Skeletal muscle cell (primary cell): ENCODE measurements around the gene TMED1.
"Not testable (repeated sequence)": the region's sequence is repeated elsewhere in the genome, so short reads cannot be mapped to it uniquely, and the experiment has no call there.

ENCODE experiments used
- DNase-seq: peaks from one replicate; pipeline ENCODE4 v3.0.0-alpha.2; 2010; ENCODE audit warnings: low read depth
- H3K4me3 ChIP-seq: 2 replicates; pipeline ENCODE4 v1.5.1; 2011; ENCODE audit warnings: low read depth, mild to moderate bottlenecking, control low read depth, low read length, moderate library complexity

The TMED1 gene

GRCh38 chr19:10863107-10863717, 27.2 kb upstream of the TMED1 start:
- H3K4me3 ChIP-seq, result no peak overlapping the region
- no peak for DNase-seq

DNA sequence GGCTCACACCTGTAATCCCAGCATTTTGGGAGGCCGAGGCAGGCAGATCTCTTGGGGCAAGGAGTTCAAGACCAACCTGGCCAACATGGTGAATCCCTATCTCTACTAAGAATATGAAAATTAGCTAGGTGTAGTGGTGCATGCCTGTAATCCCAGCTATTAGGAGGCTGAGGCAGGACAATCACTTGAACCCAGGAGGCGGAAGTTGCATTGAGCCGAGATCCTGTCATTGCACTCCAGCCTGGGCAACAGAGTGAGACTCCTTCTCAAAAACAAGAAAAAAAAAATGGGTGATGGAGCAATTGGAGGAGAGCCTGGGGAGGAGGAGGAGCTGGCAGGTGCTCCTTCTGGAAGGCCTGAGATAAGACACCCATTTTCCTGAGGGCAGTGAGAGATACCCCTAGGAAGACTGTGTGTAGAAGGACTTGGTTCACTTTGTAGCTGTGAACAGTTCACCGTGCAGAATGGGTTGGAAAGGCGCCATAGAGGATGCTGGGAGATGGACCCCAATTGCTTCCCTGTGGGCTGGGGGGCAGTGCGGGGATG, 26.6 kb upstream of the TMED1 start:
- H3K4me3 ChIP-seq, result no peak overlapping the region
- DNase-seq, result no peak

GRCh38 chr19:10861103-10861651, 25.2 kb upstream of the TMED1 start:
- H3K4me3 ChIP-seq, result no peak overlapping the region
- DNase-seq, result no peak

DNA sequence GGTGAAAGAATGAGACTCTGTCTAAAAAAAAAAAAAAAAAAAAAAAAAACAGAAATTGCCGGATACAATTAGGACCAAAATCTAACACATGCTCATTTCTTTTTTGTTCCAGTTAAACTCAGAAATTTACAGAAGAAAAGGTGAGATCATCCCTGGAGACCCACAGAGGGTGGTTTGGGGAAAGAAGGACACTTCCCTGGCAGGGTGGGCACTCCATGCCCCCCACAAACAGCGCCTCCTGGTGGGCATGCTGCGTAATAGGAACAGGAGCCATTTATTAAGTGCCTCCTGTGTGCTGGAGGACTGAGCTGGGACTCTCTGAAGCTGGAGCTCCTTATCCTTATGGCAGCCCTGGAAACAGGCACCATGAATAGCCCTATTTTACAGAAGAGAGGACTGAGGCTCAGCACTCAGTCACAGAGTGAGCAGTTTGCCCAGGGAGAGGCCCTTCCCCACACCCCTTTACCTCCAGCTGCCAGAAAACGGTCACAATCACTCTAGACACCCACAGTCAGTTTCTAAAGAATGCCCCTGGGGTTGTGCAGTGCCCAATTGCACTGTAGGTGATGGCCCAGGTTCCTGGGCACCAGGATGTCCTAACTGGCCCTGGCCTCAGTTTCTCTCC, 22.3 kb upstream of the TMED1 start:
- no peak for DNase-seq
- H3K4me3 ChIP-seq, result no peak overlapping the region

- not testable (repeated sequence) for H3K4me3 ChIP-seq, DNase-seq
Observed at GRCh38 chr19:10856899-10857298, 20.9 kb upstream of the TMED1 start.

GRCh38 chr19:10855879-10856522, 20.0 kb upstream of the TMED1 start:
- DNase-seq, result no peak
- H3K4me3 ChIP-seq, result no peak overlapping the region

GRCh38 chr19:10854350-10855089, 18.5 kb upstream of the TMED1 start:
- DNase-seq, result no peak
- H3K4me3 ChIP-seq, result no peak overlapping the region

DNA sequence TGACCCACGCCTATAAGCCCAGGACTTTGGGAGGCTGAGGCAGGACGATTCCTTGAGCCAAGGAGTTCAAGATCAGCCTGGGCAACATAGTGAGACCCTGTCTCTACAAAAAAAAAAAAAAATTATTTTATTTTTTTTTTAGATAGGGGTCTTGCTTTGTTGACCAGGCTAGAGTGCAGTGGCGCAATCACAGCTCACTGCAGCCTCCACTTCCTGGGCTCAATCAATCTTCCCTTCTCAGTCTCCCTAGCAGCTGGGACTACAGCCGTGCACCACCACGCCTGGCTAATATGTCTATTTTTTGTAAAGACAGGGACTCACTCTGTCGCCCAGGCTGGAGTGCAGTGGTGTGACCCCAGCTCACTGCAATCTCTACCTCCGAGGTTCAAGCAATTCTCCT, 16.9 kb upstream of the TMED1 start:
- no peak overlapping the region for H3K4me3 ChIP-seq
- no peak for DNase-seq

DNA sequence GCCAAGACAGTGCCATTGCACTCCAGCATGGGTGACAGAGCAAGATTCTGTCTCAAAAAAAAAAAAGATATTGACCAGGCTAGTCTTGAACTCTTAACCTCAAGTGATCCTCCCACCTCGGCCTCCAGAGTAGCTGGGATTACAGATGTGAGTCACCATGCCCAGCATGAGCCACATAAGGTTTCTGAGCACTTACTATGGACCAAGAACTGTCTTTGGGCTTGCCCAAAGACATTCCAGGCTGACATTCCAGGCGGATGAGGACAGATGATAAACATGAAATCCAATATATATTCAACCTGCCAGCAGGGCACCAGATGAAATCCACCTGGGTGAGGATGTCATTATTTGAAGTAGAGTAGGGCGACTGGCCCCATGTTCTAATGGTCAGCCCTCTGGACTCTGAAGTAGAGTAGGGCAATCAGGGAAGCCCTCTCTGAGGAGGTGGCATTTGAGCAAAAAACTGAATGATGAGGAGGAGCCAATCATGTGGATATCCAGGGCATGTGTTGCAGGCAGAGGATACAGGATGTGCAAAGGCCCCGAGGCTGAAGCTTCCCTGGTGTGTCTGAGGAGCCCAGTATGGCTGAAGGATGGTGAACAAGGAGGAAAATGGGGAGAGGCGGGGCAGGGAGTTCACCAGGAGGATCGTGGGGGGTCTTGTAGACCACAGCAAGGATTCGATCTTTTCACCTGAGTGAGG, 16.2 kb upstream of the TMED1 start:
- no peak for DNase-seq
- no peak overlapping the region for H3K4me3 ChIP-seq

- no peak for DNase-seq
- H3K4me3 ChIP-seq, result no peak overlapping the region
Observed at GRCh38 chr19:10850631-10851030, 14.6 kb upstream of the TMED1 start.

GRCh38 chr19:10848230-10848856, 12.3 kb upstream of the TMED1 start, which contains the start of gene C19orf38:
Gene C19orf38 (plus strand): TSS chr19:10848415. CDS start chr19:10848509, 94 bp downstream.
- DNase-seq, result no peak
- H3K4me3 ChIP-seq, result peak within 1 kb of the TSS; percentile 18

GRCh38 chr19:10846500-10847202, 10.6 kb upstream of the TMED1 start:
- no peak for DNase-seq
- no peak overlapping the region for H3K4me3 ChIP-seq

GRCh38 chr19:10842788-10843187, 6.8 kb upstream of the TMED1 start:
- H3K4me3 ChIP-seq, result no peak overlapping the region
- DNase-seq, result no peak

- H3K4me3 ChIP-seq, result no peak overlapping the region
Observed at GRCh38 chr19:10839114-10840050, 3.4 kb upstream of the TMED1 start.

GRCh38 chr19:10838377-10838776, 2.4 kb upstream of the TMED1 start:
- DNase-seq, result no peak
- H3K4me3 ChIP-seq, result no peak overlapping the region

More at GRCh38 chr19:10839114-10840050, 3.4 kb upstream of the TMED1 start:
- no peak for DNase-seq

- H3K4me3 ChIP-seq, DNase-seq: not testable (repeated sequence)
Observed at GRCh38 chr19:10837649-10838048, 1.6 kb upstream of the TMED1 start.
